ENCODE data around the gene TTLL7. TPM values are rescaled to one million over a fixed set of nuclear protein-coding genes. Genes with fewer than 3 reads are reported as not detected.

Gene TTLL7
- total RNA-seq, 1 experiment from 2014 or later = 6.6 TPM

DNA sequence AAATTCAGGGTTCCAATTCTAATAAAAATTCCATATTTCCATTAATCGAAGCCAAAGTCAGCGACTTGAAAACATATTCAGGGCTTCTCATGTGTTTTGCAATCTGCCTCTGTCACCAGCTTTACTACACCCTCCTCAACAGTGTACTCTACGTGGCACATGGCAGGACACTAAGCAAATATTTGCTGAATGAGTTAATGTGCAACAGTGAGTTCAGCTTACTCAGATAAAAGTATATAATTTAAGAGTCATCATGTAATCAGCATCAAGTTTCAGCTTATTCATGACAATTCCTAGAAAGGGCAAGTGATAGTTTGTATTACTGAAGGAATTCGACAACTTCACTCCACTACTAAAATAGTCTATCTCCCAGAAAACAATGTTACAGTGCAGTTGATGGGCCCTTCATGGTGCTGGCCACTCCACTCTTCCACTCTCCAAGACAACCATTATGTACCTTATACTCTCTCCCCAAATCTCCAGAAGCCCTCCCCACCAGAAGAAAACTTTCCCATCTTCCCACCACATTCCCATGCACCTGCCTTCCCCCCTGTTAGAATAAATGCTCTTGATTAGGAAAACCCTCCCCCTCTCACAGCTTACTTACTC lies 97.3 kb downstream of the TTLL7 start:
- Histone ChIP-seq H3K27me3 (ENCODE audit: insufficient read depth, low read length) (no peaks in the 10 kb centered on the region), H3K23ac (ENCODE audit: insufficient read length, low read depth, low read length) (no peak overlapping the region), H3K79me2 (ENCODE audit: insufficient read depth, low read length) (no peaks in the 10 kb centered on the region), H2BK20ac (ENCODE audit: low read depth, low read length, poor library complexity, severe bottlenecking) (no peak overlapping the region), H3K4me2 (ENCODE audit: insufficient read depth, insufficient read length, low read length) (no peak overlapping the region), H3K23me2 (ENCODE audit: insufficient read length, low read depth, low read length, poor library complexity, severe bottlenecking) (no peaks in the 10 kb centered on the region), H3K14ac (ENCODE audit: insufficient read depth, low read length) (no peak overlapping the region), H3K4ac (ENCODE audit: low read depth, low read length) (no peak overlapping the region), H2BK5ac (ENCODE audit: insufficient read length, low read length) (no peak overlapping the region), H2BK12ac (ENCODE audit: insufficient read length, low read depth, low read length) (no peak overlapping the region), H4K8ac (replicated peaks; ENCODE audit: insufficient read length, low read depth, low read length) (no peak overlapping the region), H3K9me3 (ENCODE audit: control insufficient read depth, low read depth, low read length) (no peaks in the 10 kb centered on the region), H2AK5ac (ENCODE audit: insufficient read length, low read length) (no peak overlapping the region), H3K4me1 (ENCODE audit: insufficient read depth, low read length) (no peaks in the 10 kb centered on the region; the same call in 1 of the 2 replicates), H3K27ac (ENCODE audit: insufficient read length, low read depth, low read length) (no peak overlapping the region), H3K18ac (ENCODE audit: insufficient read length, low read depth, low read length) (no peak overlapping the region), H3K9ac (ENCODE audit: extremely low read depth, insufficient read length, low read length) (no peak overlapping the region), H3T11ph (ENCODE audit: low read length) (no peak overlapping the region), H3K79me1 (ENCODE audit: insufficient read depth, low read depth, low read length, poor library complexity, severe bottlenecking) (no peaks in the 10 kb centered on the region), H2BK15ac (ENCODE audit: low read depth, low read length) (no peak overlapping the region), H3K56ac (ENCODE audit: insufficient read length, low read depth, low read length) (no peak overlapping the region), H2AFZ (ENCODE audit: low read length) (no peak overlapping the region), H4K20me1 (ENCODE audit: control insufficient read depth, insufficient read depth, insufficient read length) (no peaks in the 10 kb centered on the region), H2BK120ac (ENCODE audit: low read depth, low read length, poor library complexity, severe bottlenecking) (no peak overlapping the region), H4K91ac (ENCODE audit: insufficient read length, low read depth, low read length) (no peak overlapping the region), H4K5ac (ENCODE audit: insufficient read length, low read depth, low read length) (no peak overlapping the region)
- Mint-ChIP-seq H3K4me3 (no peak overlapping the region), H3K36me3 (ENCODE audit: insufficient read depth in 1 of 3, low read depth in 3 of 3) (no peaks in the 10 kb centered on the region), H3K27ac (no peak overlapping the region), H3K27me3 (ENCODE audit: low read depth) (no peaks in the 10 kb centered on the region), H3K9me3 (no peaks in the 10 kb centered on the region), H3K4me1 (peaks cover 3 to 7% of the 10 kb centered on the region in 2 experiments)
- TF ChIP-seq, protein P1, sequence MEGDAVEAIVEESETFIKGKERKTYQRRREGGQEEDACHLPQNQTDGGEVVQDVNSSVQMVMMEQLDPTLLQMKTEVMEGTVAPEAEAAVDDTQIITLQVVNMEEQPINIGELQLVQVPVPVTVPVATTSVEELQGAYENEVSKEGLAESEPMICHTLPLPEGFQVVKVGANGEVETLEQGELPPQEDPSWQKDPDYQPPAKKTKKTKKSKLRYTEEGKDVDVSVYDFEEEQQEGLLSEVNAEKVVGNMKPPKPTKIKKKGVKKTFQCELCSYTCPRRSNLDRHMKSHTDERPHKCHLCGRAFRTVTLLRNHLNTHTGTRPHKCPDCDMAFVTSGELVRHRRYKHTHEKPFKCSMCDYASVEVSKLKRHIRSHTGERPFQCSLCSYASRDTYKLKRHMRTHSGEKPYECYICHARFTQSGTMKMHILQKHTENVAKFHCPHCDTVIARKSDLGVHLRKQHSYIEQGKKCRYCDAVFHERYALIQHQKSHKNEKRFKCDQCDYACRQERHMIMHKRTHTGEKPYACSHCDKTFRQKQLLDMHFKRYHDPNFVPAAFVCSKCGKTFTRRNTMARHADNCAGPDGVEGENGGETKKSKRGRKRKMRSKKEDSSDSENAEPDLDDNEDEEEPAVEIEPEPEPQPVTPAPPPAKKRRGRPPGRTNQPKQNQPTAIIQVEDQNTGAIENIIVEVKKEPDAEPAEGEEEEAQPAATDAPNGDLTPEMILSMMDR (conservative IDR thresholded peaks at IDR 0.05) = no peak
- WGBS (ENCODE audit: extremely low coverage, insufficient read length, low lambda C conversion rate) = no CpG with 5 or more reads among the region's 4 CpGs
- no peak for DNase-seq
